HEK293T (cell line): Measurements from ENCODE around the gene SLC9A8.

Source experiments
- FOXA1 ChIP-seq: fragments of 450-650 bp; IDR thresholded peaks from 2 replicates; pipeline ENCODE4 v1.6.1; 2016; ENCODE audit warnings: mild to moderate bottlenecking
- FOXK2 ChIP-seq: fragments of 450-650 bp; IDR thresholded peaks from 2 replicates; pipeline ENCODE4 v1.6.1; 2016; ENCODE audit warnings: mild to moderate bottlenecking
- FOXM1 ChIP-seq: fragments of 450-650 bp; IDR thresholded peaks from 2 replicates; pipeline ENCODE4 v1.6.1; 2017; ENCODE audit warnings: mild to moderate bottlenecking, borderline replicate concordance
- L3MBTL2 ChIP-seq: fragments of 450-650 bp; conservative IDR thresholded peaks from 2 replicates; pipeline ENCODE4 v1.6.1; 2016; ENCODE audit warnings: mild to moderate bottlenecking
- LEF1 ChIP-seq: fragments of 450-650 bp; IDR thresholded peaks from 2 replicates; pipeline ENCODE4 v1.6.1; 2017; ENCODE audit warnings: mild to moderate bottlenecking, borderline replicate concordance
- NFRKB ChIP-seq: fragments of 450-650 bp; IDR thresholded peaks from 2 replicates; pipeline ENCODE4 v1.6.1; 2016; ENCODE audit warnings: mild to moderate bottlenecking, moderate library complexity
- PKNOX1 ChIP-seq: fragments of 450-650 bp; IDR thresholded peaks from 2 replicates; pipeline ENCODE4 v1.6.1; 2016
- SP1 ChIP-seq: fragments of 450-650 bp; IDR thresholded peaks from 2 replicates; pipeline ENCODE4 v1.6.1; 2017
- SUZ12 ChIP-seq: fragments of 450-650 bp; IDR thresholded peaks from 2 replicates; pipeline ENCODE4 v1.6.1; 2016; ENCODE audit warnings: mild to moderate bottlenecking
- TARDBP ChIP-seq: fragments of 450-650 bp; IDR thresholded peaks from 2 replicates; pipeline ENCODE4 v1.6.1; 2016
- ZNF384 ChIP-seq: fragments of 450-650 bp; IDR thresholded peaks from 2 replicates; pipeline ENCODE4 v1.6.1; 2016

GRCh38 chr20:49889001-49889934 is 76.6 kb downstream of the SLC9A8 start:
- TF ChIP-seq SP1 (no peak), SUZ12 (no peak), L3MBTL2 (no peak), FOXM1 (no peak), TARDBP (no peak), FOXK2 (no peak), PKNOX1 (no peak), NFRKB (no peak), FOXA1 (no peak), ZNF384 (no peak), LEF1 (no peak)
